HT1080 (cell line): ENCODE data around the gene FAM217B. TPM values are rescaled to one million over a fixed set of nuclear protein-coding genes. Genes with fewer than 3 reads are reported as not detected.

Experiments
- DNase-seq: peaks from one replicate; pipeline ENCODE4 v3.0.0-alpha.2; 2015; ENCODE audit warnings: low read depth
- total RNA-seq: library from RNA; depleted of rRNA; stranded (reverse); fragments of >200 nt; shearing (Covaris generic); gene quantifications from 2 replicates; pipeline ENCODE4 v1.2.3, GENCODE V29; 2014; rRNA removed

Gene FAM217B
- total RNA-seq, 1 experiment from 2014 or later: 11.9 TPM

DNA sequence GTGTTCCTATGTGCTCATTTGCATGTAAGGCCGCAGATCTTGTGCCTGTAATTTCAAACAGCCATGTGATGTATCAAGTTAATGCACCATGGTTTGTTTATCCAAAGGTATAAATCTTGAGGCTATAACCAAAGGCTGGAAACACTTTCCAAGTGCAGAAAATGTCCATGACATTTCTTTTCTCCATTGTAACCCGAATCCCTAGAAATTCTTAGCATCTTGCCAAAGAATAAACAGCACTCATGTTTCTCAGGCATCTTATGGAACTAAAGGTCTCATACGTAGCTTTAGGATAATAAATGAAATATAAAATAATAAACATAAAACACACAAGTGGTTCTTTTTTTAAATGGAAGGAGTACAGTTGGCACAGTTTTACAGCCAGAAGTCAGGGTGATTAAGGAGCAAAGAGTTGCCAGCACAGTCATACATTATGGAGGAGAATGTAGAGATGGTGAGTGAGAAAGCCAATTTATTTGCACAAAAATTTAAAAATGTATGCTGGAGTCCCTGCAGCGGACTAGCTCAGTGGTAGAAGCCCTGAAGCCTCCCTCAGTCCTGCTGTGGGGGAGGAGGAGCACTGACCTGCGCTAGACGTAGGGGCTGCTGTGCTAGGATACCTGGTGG is 36.1 kb downstream of the FAM217B start:
- no peak for DNase-seq

DNA sequence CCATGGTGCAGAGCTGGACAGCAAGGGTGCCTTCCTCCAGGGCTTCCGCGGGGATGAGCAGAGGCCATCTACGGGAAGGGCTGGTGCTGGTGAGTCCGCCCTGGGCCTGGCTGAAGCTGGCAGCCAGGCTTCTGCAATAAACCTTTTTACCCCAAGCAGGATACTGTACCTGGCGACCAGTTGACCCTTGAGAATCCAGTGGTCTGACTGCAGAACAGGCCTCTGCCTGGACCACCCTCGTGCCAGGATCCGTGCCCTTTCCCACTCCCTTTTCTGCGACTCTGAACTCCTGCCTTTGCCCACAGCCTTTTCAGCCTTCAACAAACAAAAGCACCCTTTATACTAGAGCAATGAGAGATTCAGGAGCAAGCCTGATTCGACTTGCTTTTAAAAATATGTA is 36.9 kb downstream of the FAM217B start:
- no peak for DNase-seq

- no peak for DNase-seq
These were observed 42.9 kb downstream of the FAM217B start for GRCh38 chr20:59983076-59983475.

DNA sequence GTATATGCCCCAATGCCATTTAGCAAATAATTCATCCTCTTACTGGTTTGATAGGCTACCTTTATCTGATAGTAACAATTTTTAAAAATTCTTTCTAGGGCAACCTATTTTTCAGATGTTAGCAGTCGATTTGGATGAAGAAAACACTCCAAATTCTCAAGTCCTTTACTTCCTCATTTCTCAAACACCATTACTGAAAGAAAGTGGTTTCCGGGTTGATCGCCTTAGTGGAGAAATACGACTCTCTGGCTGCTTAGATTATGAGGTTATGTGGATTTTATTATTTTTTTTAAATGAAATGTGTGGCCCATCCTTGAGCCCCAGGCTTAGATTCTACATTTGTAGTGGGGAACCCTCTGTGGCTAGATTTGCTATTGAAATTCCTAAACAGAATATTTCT is 44.4 kb downstream of the FAM217B start:
- no peak for DNase-seq

- DNase-seq: no peak
These were observed 45.0 kb downstream of the FAM217B start for GRCh38 chr20:59985164-59985563.

DNA sequence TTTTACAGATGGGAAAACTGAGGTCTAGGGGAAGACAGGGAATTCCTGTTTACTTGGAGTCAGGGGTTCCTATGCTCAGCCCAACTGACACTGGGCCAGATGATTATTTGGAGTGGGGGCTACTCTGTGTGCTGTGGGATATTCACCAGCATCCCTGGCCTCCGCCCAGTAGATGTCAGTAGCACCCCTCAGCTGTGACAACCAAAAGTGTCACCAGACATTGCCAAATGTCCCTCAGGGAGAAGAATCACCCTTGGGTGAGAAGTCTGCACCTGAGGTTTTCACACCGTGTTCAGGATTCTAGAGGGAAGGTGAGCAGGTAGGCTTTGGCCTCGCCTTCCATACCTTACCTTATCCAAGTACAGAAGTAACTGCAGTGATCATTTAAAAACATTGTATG is 45.7 kb downstream of the FAM217B start:
- DNase-seq: no peak

DNA sequence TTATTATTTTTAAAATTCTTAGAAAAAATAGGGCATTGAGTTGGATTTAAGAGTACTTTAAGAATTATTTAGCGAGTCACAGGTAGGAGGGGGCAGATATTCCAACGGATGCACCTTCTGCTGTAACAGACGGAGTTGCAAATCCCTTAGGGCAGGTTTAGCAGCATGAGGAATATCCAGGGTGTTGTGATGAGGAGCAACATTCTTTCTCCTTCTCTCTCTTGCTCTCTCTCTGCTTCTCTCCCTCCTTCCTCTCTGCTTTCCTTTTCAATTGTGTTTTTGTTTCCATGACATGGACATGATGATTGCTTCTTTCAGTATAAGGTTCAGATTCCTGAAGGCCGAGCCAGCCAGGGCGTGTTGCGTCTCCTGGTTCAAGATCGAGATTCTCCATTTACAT is 46.9 kb downstream of the FAM217B start:
- DNase-seq: no peak

DNA sequence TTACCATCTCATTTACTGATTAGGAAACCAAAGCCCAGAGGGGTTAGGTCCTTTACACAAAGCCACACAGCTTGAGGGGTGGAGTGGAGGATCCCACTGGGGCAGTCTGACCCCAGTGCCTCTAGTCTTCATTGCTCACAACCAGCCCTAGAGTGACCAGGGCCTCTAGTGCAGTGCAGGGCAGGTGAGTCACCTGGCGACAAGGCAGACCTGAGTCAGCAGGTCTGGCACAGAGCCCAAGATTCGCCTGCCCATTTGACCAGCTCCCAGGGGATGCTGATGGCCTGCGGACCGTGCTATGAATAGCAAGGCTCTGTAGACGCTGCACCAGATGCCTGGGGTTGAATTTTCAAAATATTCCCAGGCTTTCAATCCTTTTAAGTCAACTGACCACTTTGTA is 48.0 kb downstream of the FAM217B start:
- peak; percentile 52 for DNase-seq

DNA sequence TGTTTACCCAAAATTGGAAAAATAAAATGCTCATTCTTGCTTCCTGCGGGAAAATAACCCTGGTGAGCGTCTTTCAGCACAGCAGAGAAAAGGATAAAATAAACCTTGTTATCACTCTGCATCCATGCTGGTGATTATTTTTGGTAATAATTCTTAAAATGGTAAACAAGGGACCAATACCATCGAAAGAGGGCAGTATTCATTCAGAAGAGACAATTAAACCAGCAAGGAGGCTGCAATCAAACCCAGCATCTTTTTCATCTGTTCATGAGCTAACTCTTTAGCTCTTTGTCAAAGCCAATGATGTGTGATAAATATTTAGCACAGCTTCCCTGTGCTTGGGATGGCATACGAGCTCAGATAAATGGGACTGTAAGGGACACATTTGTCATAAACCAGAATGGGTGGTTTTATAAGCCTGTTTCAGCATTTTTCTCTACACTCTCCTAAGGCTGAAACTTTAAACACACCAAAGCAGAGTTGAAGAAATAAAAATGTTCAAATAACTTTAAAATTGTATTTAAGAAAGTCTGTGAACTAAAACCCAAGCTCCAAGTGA is 52.4 kb downstream of the FAM217B start:
- no peak for DNase-seq

- DNase-seq: no peak
These were observed 53.7 kb downstream of the FAM217B start for GRCh38 chr20:59993736-59994430.

- DNase-seq: peak; percentile 64
These were observed 54.5 kb downstream of the FAM217B start for GRCh38 chr20:59994697-59995122.

- DNase-seq: no peak
These were observed 55.9 kb downstream of the FAM217B start for GRCh38 chr20:59996108-59996507.

DNA sequence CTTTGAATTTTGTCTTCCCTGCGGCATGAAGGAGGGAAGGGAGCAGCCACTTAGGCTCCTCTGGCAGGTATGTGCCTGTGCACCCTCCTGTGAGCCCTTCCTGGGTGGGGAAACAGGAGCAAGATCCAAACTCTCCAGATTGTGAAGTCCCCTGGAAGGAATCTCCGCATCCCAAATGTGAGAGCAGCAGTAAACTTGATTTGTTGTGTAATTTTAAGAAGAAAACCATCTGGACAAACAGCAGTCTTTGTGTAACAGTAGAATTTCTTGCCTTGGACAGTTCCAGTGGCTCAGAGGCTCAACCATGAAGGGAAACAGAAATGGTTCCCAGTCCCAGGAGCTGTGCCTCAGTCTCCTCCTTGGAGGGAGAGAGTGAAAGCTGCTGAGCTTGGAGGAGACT is 57.7 kb downstream of the FAM217B start:
- no peak for DNase-seq

Other genes with a start within 250 kb of the FAM217B start
- gene SYCP2, start 6.8 kb upstream of the FAM217B start, total RNA-seq: 0.35 and 0.47 TPM in 2 replicates
- gene PPP1R3D, start 84 bp upstream of the FAM217B start, total RNA-seq: 2.5 and 3.9 TPM in 2 replicates
- 0.64 TPM in 1 of 2 replicates, not detected in the other for gene CDH26, start 18.0 kb downstream of the FAM217B start, total RNA-seq